Fibroblast of villous mesenchyme (primary cell): ENCODE results near the gene PGBD2. TPM values are rescaled to one million over a fixed set of nuclear protein-coding genes. Genes with fewer than 3 reads are reported as not detected.

Source experiments
- DNase-seq: peaks from one replicate; pipeline ENCODE4 v3.0.0-alpha.2; 2010; ENCODE audit warnings: low read depth
- H3K4me3 ChIP-seq: 2 replicates; pipeline ENCODE4 v1.5.1; 2011; ENCODE audit warnings: low read depth, mild to moderate bottlenecking, low read length
- CTCF ChIP-seq: IDR thresholded peaks from 2 replicates; pipeline ENCODE4 v1.5.1; 2012; ENCODE audit warnings: low read depth, mild to moderate bottlenecking, low read length; ENCODE audit not compliant: insufficient read depth
- total RNA-seq: library from RNA; depleted of rRNA; stranded (reverse); fragments of >200 nt; gene quantifications from 2 replicates; pipeline ENCODE4 v1.2.3, GENCODE V29; 2012

The PGBD2 gene
- total RNA-seq, 1 donor: 7.8 TPM

- no peak for TF ChIP-seq CTCF
- H3K4me3 ChIP-seq: no peak overlapping the region
- DNase-seq: no peak
Observed at GRCh38 chr1:248901578-248901977, 4.5 kb upstream of the PGBD2 start.

- no peak for TF ChIP-seq CTCF
- no peak overlapping the region for H3K4me3 ChIP-seq
- no peak for DNase-seq
Observed at GRCh38 chr1:248904437-248905216, 1.4 kb upstream of the PGBD2 start.

- no peak for DNase-seq
- no peak for TF ChIP-seq CTCF
- peak overlapping the region; percentile 84 for H3K4me3 ChIP-seq
Observed at GRCh38 chr1:248905662-248906008, 400 bp upstream of the PGBD2 start.

- peak overlapping the region; percentile 80 for H3K4me3 ChIP-seq
- DNase-seq: no peak
- no peak for TF ChIP-seq CTCF
Observed at GRCh38 chr1:248906753-248907661, 972 bp downstream of the PGBD2 start.

- no peak for DNase-seq
Observed at GRCh38 chr1:248910761-248911160, 4.7 kb downstream of the PGBD2 start.

GRCh38 chr1:248913933-248914332 lies 7.9 kb downstream of the PGBD2 start:
- no peak overlapping the region for H3K4me3 ChIP-seq
- no peak for DNase-seq
- TF ChIP-seq CTCF: no peak

More at GRCh38 chr1:248910761-248911160, 4.7 kb downstream of the PGBD2 start:
- no peak for TF ChIP-seq CTCF
- H3K4me3 ChIP-seq: no peak overlapping the region
